ENCODE data around the gene PNMA8C.
"Not testable (repeated sequence)": the region's sequence is repeated elsewhere in the genome, so short reads cannot be mapped to it uniquely, and the experiment has no call there.

The PNMA8C gene

DNA sequence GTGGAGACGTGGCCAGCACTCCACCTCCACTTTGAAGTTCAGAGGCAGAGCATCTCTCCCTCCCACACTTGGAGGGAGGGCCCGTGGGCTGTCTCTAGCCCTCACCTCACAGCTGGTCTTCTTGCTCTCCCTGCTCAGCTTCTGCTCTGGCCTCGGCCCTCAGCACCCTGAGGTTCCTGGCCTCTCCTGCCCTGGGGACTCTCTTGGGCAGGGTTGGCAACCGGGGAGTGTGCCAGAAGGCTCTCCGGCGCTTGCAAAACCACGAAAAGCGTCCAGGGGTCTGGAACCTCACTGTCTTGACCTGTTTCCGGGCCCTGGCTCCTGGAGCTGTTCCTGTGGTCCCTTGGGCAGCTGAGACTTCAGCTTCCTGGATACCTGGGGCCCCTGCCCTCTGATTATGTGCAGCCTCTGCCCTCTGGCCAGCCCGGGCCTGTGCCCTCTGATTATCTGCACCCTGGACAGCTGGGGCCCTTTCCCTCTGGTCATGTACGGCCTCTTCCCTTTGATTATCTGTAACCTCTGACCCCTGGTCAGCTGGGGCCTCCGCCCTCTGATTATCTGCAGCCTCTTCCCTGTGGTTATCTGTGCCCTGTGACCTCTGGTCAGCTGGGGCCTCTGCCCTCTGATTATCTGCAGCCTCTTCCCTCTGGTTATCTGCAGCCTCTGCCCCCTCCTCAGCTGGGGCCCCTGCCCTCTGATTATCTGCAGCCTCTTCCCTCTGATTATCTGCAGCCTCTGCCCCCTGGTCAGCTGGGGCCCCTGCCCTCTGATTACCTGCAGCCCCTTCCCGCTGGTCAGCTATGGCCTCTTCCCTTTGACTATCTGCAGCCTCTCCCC is 17.4 kb downstream of the PNMA8C start:
- DNase-seq (ENCODE audit: low read depth) = no peak

DNA sequence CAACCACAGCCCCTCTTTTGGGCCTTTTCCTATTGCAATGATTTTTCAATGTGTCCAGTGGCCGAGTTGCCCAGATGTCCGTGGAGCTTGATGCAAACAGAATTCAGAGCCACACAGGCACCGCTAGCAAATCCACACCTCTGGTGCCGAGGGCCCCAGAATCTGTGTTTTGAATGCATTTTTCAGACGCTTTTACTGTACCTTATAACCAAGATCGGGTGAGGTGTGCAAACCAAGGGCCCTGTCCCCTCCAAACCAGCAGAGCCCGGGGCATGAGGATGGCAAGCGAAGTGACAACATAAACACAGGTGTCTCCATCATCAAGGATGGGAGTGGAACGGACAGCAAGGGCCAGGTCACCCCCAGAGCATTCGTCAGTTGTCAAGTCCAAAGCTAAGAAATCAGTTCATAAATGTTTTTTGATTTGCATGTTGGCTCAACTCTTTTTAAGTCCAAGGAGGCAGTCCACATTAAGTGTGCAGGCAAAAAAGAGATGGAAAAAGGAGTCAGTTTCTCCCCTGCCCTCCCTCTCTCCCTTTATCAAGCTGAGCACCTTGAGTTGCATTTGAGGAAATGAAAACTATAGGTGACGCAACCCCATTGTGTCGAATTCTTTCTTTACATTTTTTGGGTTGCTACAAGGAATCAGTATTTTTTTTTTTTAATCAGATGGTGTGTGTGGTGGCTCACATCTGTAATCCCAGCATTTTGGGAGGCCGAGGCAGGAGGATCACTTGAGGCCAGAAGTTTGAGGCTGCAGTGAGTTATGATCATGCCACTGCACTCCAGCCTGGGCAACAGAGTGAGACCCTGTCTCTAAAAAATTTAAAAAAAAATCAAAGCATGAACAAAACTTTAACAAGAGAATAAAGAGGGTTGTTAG is 18.3 kb downstream of the PNMA8C start:
- DNase-seq (ENCODE audit: low read depth) = no peak

- DNase-seq (ENCODE audit: low read depth) = no peak
Measured at GRCh38 chr19:46409191-46409590, 19.5 kb downstream of the PNMA8C start.

DNA sequence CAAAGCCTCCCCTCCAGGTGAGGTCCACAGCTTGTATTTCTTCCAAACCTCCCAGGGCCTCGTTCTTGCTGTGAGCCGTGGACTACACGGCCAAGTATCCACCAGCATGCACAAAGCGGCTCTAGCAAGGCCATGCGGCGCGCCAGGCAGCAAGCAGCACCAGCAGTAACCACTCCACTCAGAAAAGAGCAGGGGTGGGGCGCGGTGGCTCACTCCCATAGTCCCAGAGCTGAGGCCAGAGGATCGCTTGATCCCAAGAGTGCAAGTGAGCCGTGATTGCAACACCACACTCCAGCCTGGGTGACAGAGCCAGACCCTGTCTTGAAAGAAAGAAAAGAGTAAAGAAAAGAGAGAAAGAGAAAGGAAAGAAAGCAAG is 20.1 kb downstream of the PNMA8C start:
- no peak for DNase-seq (ENCODE audit: low read depth)

DNA sequence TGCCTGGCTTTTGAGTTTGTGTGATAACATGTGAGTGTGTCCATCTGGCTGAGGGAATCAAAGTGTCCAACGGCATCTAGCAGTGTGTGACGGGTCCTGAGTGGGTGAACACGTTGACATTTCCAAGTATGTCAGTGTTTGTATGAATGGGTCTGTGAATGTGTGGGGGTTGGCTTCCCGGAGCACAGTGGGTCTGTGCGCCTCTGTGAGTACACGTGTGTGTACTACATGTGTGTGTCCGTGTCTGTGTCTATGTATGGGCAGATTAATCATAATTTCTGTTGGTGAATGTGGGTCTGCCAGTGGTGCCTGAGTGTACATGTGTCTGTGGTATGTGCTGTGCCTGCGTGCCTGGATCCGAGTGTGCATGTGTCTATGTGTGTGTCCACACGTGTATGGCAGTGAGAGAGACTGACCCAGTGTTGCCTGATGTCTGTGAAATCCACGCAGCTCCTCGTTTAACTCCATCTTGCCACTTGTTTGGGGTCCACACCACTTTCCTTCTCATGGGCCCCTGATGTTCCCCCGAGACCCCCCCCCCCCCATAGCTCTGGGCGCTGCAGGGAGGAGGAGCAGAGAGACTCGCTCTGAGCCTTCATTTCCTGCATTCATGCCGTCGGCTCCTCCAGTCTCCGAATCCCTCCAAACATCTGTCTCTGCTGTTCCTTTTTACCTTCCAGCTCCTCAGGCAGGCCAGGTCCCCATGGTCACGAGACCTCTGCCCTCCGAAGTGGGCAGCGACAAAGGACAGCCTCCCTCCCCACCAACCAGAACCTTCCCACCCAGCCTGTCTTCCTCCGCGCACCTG is 20.7 kb downstream of the PNMA8C start:
- no peak for DNase-seq (ENCODE audit: low read depth)

DNA sequence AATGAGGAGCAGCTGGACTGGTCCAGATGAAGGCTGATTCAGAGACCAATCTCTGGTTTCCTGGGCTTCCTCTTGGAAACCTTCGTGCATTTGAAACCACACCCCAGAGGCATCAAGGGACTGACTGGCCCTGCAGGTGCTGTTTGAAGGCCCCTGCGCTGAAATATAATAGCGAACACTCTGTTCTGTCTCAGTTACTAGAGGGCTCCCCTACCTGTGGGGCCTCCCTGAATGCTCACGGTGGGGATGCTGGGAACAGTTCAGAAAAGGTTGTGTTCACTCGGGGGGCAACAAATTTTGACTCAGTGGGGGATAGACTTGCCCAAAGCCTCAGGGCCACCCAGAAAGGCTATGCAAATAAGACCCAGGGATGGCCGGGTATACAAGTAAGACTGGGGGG is 21.8 kb downstream of the PNMA8C start:
- DNase-seq (ENCODE audit: low read depth) = no peak

GRCh38 chr19:46404753-46405468 is 23.8 kb downstream of the PNMA8C start:
- no peak for DNase-seq (ENCODE audit: low read depth)

DNA sequence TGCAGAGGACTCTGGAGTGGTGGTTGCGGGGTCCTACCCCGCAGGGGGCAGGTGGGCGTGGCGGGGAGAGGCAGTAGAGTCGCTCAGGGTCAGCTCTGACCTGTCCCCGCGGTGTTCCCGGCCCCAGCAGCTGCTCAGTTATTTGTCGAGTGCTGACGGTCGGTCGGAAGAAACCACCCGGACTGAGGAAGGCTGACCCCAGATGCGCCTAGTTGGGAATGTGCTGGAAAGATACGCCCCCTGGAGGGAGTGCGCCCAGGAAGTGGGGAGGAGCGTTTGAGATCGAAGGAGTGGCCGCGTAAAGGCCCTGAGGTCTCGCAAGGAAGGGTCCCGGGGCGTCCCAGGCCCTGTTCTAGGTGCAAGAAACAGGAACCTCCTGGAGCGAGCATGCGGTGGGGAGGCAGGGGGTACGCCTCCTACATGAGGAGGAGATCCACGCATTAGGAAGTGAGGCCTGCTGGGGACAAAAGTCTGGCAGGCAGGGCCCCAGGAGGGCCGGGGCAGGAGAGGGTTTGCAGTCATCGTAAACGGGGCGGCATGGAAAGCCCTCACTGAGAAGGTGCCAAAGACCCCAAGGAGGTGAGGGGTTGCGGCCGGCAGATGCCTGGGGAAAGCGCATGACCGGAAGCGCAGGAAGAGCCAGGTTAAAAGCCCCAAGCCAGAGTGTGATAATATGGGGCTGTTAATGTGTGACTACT is 24.5 kb downstream of the PNMA8C start:
- DNase-seq (ENCODE audit: low read depth) = no peak

- DNase-seq (ENCODE audit: low read depth) = no peak
Measured at GRCh38 chr19:46402725-46403124, 26.0 kb downstream of the PNMA8C start.

- DNase-seq (ENCODE audit: low read depth) = not testable (repeated sequence)
Measured at GRCh38 chr19:46397801-46398479, 30.8 kb downstream of the PNMA8C start.

DNA sequence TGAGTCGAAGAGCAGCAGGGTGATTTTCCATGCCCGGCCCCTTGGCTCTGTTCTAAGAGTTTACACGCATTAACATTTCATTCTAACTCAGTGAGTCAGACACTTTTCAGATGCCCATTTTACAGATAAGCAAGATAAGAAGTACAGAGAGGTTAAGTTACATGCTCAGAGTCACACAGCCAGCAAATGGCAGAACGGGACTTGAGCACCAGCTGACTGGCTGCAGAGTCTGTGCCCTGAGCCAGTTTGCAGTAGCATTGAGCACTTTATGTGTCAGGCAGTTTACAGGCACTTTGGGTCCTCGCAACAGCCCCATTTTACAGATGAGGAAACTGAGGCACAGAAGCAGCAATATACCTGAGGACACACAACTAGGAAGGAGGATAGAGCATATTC is 34.3 kb downstream of the PNMA8C start:
- no peak for DNase-seq (ENCODE audit: low read depth)

- DNase-seq (ENCODE audit: low read depth) = no peak
Measured at GRCh38 chr19:46393456-46394401, 35.0 kb downstream of the PNMA8C start.

GRCh38 chr19:46392837-46393236 is 35.9 kb downstream of the PNMA8C start:
- DNase-seq (ENCODE audit: low read depth) = no peak

- no peak for DNase-seq (ENCODE audit: low read depth)
Measured at GRCh38 chr19:46392252-46392801, 36.4 kb downstream of the PNMA8C start.

DNA sequence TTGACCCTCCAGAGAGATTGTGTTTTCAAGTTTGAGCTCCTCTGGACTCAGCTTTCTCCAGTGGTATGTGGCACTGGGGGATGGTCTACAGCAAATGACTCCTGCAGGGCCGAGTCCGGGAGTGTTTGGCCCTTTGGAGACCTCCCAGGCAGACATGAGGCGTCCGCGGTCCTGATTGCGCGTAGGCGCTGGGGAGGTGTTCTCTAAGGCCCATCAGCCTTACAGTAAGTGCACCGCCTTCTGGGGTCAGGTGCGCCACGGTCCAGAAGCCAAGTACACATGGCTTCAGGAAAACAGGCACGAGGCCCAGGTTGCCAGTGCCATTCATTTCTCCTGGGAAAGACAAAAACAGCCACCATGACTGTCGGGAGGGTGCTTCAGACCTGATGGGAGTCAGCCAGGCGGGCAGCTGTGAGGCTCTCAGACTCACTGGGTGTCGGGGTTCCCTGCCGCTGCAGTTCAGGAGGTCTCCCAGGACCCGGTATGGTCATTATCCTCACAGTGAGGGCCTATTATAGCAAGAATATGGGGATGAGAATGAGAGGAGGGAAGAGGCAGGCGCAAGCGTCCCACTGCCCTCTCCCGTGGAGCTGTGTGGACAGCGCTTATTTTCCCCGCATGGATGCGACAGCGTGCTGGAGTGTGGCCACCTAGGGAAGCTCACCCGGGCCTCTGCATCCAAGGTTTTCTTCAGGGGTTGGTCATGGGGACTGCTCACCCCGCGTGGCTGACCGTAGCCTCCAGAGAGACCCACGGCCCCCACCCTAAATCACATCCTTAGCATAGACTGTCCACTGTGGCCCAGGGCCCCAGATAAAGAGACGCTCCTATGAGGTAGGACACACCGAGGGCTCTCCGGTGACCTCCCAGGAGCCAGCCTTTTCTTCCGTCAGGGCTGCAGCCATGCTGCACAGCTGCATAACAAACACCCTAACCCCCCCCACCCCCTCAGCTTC is 37.2 kb downstream of the PNMA8C start:
- no peak for DNase-seq (ENCODE audit: low read depth)

GRCh38 chr19:46390866-46391265 is 37.9 kb downstream of the PNMA8C start:
- DNase-seq (ENCODE audit: low read depth) = no peak

DNA sequence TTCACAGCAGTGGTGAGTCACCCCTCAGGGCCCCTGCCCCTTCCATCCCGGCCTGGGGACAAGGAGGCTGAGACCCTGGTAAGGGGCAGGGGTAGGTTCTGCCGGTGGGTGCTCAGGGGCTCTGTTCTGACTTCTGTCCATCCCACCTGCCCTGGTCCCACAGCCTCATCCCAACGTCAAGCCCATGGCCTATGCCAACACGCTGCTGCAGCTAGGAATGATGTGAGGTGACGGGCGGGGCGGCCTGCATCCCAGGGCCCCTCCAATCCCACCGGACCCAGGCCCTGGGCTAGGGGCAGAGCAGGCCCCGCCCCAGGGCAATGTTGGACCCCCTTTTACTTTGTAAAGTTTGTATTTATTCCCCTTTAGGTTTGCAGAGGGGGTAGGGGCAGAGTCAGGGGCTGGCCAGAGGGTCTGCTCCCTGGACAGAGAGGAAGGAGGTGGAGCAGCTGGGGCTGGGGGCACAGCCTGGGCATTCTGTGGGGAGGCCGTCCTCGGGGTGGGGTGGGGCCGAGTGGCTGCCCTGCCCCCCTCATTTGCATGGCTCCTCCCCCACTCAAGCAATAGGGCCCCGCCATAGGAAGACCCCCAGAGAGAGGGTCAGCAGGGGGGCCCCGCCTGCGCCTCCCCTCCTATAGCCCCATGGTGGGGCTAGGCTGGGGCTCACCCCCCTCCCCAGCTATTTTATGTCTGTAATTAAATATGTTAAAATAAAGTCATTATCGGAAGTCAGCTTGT is 38.4 kb downstream of the PNMA8C start:
- no peak for DNase-seq (ENCODE audit: low read depth)
